ENCODE results near the gene MYL3. TPM values are rescaled to one million over a fixed set of nuclear protein-coding genes. Genes with fewer than 3 reads are reported as not detected.

The MYL3 gene
- polyA plus RNA-seq, 1 donor from 2014 or later = 2.1 TPM

GRCh38 chr3:46866720-46867549 lies 3.7 kb upstream of the MYL3 start:
- no peaks in the 10 kb centered on the region for H3K9me2 ChIP-seq (ENCODE audit: insufficient read depth, low read length)
- no peak overlapping the region for H3K27ac ChIP-seq (ENCODE audit: low read length)
- H3K27me3 ChIP-seq (ENCODE audit: insufficient read depth, low read depth, low read length) = no peaks in the 10 kb centered on the region
- no peak overlapping the region for H3K9ac ChIP-seq (ENCODE audit: low read length)
- H2AFZ ChIP-seq (ENCODE audit: low read depth, low read length) = no peak overlapping the region
- H3K9me3 ChIP-seq (ENCODE audit: low read length) = no peaks in the 10 kb centered on the region
- no peaks in the 10 kb centered on the region for H3K36me3 ChIP-seq (ENCODE audit: insufficient read depth, low read length)
- no peak overlapping the region for H3K4me3 ChIP-seq (ENCODE audit: low read length)
- H3F3A ChIP-seq (ENCODE audit: insufficient read depth, low read length, poor library complexity, severe bottlenecking) = no peaks in the 10 kb centered on the region
- H3K79me2 ChIP-seq (replicated peaks; ENCODE audit: insufficient read depth, low read length) = no peaks in the 10 kb centered on the region
- H4K20me1 ChIP-seq (ENCODE audit: insufficient read depth) = no peaks in the 10 kb centered on the region
- TF ChIP-seq, protein P1, sequence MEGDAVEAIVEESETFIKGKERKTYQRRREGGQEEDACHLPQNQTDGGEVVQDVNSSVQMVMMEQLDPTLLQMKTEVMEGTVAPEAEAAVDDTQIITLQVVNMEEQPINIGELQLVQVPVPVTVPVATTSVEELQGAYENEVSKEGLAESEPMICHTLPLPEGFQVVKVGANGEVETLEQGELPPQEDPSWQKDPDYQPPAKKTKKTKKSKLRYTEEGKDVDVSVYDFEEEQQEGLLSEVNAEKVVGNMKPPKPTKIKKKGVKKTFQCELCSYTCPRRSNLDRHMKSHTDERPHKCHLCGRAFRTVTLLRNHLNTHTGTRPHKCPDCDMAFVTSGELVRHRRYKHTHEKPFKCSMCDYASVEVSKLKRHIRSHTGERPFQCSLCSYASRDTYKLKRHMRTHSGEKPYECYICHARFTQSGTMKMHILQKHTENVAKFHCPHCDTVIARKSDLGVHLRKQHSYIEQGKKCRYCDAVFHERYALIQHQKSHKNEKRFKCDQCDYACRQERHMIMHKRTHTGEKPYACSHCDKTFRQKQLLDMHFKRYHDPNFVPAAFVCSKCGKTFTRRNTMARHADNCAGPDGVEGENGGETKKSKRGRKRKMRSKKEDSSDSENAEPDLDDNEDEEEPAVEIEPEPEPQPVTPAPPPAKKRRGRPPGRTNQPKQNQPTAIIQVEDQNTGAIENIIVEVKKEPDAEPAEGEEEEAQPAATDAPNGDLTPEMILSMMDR (IDR thresholded peaks at IDR 0.05; ENCODE audit: poor library complexity, severe bottlenecking) = peak; percentile 61
- TF ChIP-seq SMC3 (conservative IDR thresholded peaks at IDR 0.05; ENCODE audit: poor library complexity) (peak; percentile 61), MXI1 (conservative IDR thresholded peaks at IDR 0.05; ENCODE audit: poor library complexity, severe bottlenecking) (no peak), RAD21 (conservative IDR thresholded peaks at IDR 0.05) (peak; percentile 35), POLR2AphosphoS5 (IDR thresholded peaks at IDR 0.05) (no peak)
- H3K4me2 ChIP-seq (ENCODE audit: low read length) = no peak overlapping the region

- H3K9me3 ChIP-seq (ENCODE audit: low read length) = no peaks in the 10 kb centered on the region
- no peaks in the 10 kb centered on the region for H3K9me2 ChIP-seq (ENCODE audit: insufficient read depth, low read length)
- no peaks in the 10 kb centered on the region for H3K36me3 ChIP-seq (ENCODE audit: insufficient read depth, low read length)
- no peak overlapping the region for H3K4me2 ChIP-seq (ENCODE audit: low read length)
- no peak overlapping the region for H3K9ac ChIP-seq (ENCODE audit: low read length)
- no peaks in the 10 kb centered on the region for H3F3A ChIP-seq (ENCODE audit: insufficient read depth, low read length, poor library complexity, severe bottlenecking)
- H4K20me1 ChIP-seq (ENCODE audit: insufficient read depth) = no peaks in the 10 kb centered on the region
- no peak overlapping the region for H3K27ac ChIP-seq (ENCODE audit: low read length)
- TF ChIP-seq EP300 (conservative IDR thresholded peaks at IDR 0.05; ENCODE audit: poor library complexity, severe bottlenecking) (no peak), REST (IDR thresholded peaks at IDR 0.05; ENCODE audit: borderline replicate concordance) (no peak), TAF1 (IDR thresholded peaks at IDR 0.05; ENCODE audit: low read depth) (no peak), POLR2AphosphoS5 (IDR thresholded peaks at IDR 0.05) (no peak), SMC3 (conservative IDR thresholded peaks at IDR 0.05; ENCODE audit: poor library complexity) (no peak), EZH2 (IDR thresholded peaks at IDR 0.05; ENCODE audit: borderline replicate concordance, insufficient read depth, low read length, poor library complexity, severe bottlenecking) (no peak), RAD21 (conservative IDR thresholded peaks at IDR 0.05) (no peak), MXI1 (conservative IDR thresholded peaks at IDR 0.05; ENCODE audit: poor library complexity, severe bottlenecking) (no peak)
- TF ChIP-seq, protein P1 (IDR thresholded peaks at IDR 0.05; ENCODE audit: poor library complexity, severe bottlenecking) = no peak
- H2AFZ ChIP-seq (ENCODE audit: low read depth, low read length) = no peak overlapping the region
- no peak overlapping the region for H3K4me3 ChIP-seq (ENCODE audit: low read length)
- H3K79me2 ChIP-seq (replicated peaks; ENCODE audit: insufficient read depth, low read length) = no peaks in the 10 kb centered on the region
- no peaks in the 10 kb centered on the region for H3K27me3 ChIP-seq (ENCODE audit: insufficient read depth, low read depth, low read length)
Observed at GRCh38 chr3:46866032-46866595, 2.9 kb upstream of the MYL3 start.

All from neural cell (in vitro differentiated cells).